ENCODE data around the gene LENG9.

- no peak for TF ChIP-seq POLR2A (IDR thresholded peaks at IDR 0.05; ENCODE audit: low read depth, low read length)
- no peak for TF ChIP-seq POLR2AphosphoS5 (IDR thresholded peaks at IDR 0.05; ENCODE audit: low read depth, low read length)
- no peak for TF ChIP-seq TAF1 (IDR thresholded peaks at IDR 0.05; ENCODE audit: low read depth, low read length)
- no peak for TF ChIP-seq SPI1 (IDR thresholded peaks at IDR 0.05; ENCODE audit: low read depth, low read length)
Observed at GRCh38 chr19:54465426-54466109, 2.0 kb upstream of the LENG9 start.
